ENCODE results near the gene KLHDC8A. TPM values are rescaled to one million over a fixed set of nuclear protein-coding genes. Genes with fewer than 3 reads are reported as not detected.

The KLHDC8A gene
- total and polyA plus RNA-seq, 2 of the 13 experiments (the other 11 are each of a cell fraction or from before 2014, with no cell fraction given), result not detected

DNA sequence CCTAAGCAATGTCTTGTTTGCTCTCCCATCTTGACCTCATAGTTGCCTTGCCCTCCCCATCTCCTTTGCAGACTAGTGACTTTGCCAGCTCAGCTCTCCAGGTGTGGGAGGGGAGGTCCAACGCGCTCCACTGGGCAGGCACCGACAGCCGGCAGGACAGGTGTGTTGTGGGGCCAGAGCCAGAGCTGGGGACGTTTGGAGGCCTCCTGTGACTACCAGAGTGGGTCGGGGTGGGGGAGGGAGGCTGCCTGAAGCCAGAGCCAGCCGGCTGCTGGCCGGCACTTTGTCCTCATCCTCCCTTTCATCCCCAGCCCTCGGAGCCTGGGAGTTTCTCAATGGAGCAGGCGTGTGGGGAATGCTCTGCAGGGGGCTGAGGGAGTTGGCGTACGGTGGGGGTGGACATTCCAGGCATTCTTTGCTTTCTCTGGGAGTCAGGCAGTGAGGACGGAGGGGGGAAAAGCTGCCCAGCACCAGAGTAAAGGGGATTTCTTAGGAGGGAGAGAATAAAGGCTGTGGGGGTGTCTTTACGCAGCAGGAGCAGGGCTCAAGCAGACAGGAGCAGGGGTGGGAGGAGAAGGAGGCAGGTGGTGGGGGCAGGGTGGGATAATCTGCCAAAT is 55.4 kb downstream of the KLHDC8A start (continued):
- TF ChIP-seq, protein P1, sequence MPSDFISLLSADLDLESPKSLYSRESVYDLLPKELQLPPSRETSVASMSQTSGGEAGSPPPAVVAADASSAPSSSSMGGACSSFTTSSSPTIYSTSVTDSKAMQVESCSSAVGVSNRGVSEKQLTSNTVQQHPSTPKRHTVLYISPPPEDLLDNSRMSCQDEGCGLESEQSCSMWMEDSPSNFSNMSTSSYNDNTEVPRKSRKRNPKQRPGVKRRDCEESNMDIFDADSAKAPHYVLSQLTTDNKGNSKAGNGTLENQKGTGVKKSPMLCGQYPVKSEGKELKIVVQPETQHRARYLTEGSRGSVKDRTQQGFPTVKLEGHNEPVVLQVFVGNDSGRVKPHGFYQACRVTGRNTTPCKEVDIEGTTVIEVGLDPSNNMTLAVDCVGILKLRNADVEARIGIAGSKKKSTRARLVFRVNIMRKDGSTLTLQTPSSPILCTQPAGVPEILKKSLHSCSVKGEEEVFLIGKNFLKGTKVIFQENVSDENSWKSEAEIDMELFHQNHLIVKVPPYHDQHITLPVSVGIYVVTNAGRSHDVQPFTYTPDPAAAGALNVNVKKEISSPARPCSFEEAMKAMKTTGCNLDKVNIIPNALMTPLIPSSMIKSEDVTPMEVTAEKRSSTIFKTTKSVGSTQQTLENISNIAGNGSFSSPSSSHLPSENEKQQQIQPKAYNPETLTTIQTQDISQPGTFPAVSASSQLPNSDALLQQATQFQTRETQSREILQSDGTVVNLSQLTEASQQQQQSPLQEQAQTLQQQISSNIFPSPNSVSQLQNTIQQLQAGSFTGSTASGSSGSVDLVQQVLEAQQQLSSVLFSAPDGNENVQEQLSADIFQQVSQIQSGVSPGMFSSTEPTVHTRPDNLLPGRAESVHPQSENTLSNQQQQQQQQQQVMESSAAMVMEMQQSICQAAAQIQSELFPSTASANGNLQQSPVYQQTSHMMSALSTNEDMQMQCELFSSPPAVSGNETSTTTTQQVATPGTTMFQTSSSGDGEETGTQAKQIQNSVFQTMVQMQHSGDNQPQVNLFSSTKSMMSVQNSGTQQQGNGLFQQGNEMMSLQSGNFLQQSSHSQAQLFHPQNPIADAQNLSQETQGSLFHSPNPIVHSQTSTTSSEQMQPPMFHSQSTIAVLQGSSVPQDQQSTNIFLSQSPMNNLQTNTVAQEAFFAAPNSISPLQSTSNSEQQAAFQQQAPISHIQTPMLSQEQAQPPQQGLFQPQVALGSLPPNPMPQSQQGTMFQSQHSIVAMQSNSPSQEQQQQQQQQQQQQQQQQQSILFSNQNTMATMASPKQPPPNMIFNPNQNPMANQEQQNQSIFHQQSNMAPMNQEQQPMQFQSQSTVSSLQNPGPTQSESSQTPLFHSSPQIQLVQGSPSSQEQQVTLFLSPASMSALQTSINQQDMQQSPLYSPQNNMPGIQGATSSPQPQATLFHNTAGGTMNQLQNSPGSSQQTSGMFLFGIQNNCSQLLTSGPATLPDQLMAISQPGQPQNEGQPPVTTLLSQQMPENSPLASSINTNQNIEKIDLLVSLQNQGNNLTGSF (CRISPR knock-in tag; IDR thresholded peaks at IDR 0.05), result no peak
- no peak for TF ChIP-seq ZBTB21 (CRISPR knock-in tag; IDR thresholded peaks at IDR 0.05)
- TF ChIP-seq, protein P2, sequence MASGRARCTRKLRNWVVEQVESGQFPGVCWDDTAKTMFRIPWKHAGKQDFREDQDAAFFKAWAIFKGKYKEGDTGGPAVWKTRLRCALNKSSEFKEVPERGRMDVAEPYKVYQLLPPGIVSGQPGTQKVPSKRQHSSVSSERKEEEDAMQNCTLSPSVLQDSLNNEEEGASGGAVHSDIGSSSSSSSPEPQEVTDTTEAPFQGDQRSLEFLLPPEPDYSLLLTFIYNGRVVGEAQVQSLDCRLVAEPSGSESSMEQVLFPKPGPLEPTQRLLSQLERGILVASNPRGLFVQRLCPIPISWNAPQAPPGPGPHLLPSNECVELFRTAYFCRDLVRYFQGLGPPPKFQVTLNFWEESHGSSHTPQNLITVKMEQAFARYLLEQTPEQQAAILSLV (CRISPR knock-in tag; IDR thresholded peaks at IDR 0.05; ENCODE audit: borderline replicate concordance), result no peak
- TF ChIP-seq, protein P3, sequence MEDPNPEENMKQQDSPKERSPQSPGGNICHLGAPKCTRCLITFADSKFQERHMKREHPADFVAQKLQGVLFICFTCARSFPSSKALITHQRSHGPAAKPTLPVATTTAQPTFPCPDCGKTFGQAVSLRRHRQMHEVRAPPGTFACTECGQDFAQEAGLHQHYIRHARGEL (CRISPR knock-in tag; IDR thresholded peaks at IDR 0.05), result no peak
- TF ChIP-seq JUND (CRISPR knock-in tag; IDR thresholded peaks at IDR 0.05), result no peak
- TF ChIP-seq YY1 (IDR thresholded peaks at IDR 0.05; ENCODE audit: insufficient read depth, insufficient replicate concordance, low read depth, low read length), result no peak
- TF ChIP-seq GTF3A (CRISPR knock-in tag; conservative IDR thresholded peaks at IDR 0.05), result no peak
- TF ChIP-seq FOSL1 (CRISPR knock-in tag; IDR thresholded peaks at IDR 0.05; ENCODE audit: borderline replicate concordance), result no peak
- no peak for TF ChIP-seq MBNL3 (CRISPR knock-in tag; conservative IDR thresholded peaks at IDR 0.05)
- peak; percentile 85 for TF ChIP-seq ZNF331 (CRISPR knock-in tag; IDR thresholded peaks at IDR 0.05)
- TF ChIP-seq, protein P4, sequence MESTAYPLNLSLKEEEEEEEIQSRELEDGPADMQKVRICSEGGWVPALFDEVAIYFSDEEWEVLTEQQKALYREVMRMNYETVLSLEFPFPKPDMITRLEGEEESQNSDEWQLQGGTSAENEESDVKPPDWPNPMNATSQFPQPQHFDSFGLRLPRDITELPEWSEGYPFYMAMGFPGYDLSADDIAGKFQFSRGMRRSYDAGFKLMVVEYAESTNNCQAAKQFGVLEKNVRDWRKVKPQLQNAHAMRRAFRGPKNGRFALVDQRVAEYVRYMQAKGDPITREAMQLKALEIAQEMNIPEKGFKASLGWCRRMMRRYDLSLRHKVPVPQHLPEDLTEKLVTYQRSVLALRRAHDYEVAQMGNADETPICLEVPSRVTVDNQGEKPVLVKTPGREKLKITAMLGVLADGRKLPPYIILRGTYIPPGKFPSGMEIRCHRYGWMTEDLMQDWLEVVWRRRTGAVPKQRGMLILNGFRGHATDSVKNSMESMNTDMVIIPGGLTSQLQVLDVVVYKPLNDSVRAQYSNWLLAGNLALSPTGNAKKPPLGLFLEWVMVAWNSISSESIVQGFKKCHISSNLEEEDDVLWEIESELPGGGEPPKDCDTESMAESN (CRISPR knock-in tag; conservative IDR thresholded peaks at IDR 0.05), result no peak
- TF ChIP-seq, protein P5, sequence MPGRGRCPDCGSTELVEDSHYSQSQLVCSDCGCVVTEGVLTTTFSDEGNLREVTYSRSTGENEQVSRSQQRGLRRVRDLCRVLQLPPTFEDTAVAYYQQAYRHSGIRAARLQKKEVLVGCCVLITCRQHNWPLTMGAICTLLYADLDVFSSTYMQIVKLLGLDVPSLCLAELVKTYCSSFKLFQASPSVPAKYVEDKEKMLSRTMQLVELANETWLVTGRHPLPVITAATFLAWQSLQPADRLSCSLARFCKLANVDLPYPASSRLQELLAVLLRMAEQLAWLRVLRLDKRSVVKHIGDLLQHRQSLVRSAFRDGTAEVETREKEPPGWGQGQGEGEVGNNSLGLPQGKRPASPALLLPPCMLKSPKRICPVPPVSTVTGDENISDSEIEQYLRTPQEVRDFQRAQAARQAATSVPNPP (CRISPR knock-in tag; IDR thresholded peaks at IDR 0.05), result no peak
- TF ChIP-seq SYNCRIP (IDR thresholded peaks at IDR 0.05; ENCODE audit: insufficient read depth, low read depth, low read length), result no peak
- TF ChIP-seq, protein P6, sequence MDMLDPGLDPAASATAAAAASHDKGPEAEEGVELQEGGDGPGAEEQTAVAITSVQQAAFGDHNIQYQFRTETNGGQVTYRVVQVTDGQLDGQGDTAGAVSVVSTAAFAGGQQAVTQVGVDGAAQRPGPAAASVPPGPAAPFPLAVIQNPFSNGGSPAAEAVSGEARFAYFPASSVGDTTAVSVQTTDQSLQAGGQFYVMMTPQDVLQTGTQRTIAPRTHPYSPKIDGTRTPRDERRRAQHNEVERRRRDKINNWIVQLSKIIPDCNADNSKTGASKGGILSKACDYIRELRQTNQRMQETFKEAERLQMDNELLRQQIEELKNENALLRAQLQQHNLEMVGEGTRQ (IDR thresholded peaks at IDR 0.05; ENCODE audit: low read depth, low read length), result no peak
- TF ChIP-seq, protein P6 (CRISPR knock-in tag; IDR thresholded peaks at IDR 0.05; ENCODE audit: borderline replicate concordance), result no peak
- no peak for TF ChIP-seq ZNF296 (CRISPR knock-in tag; conservative IDR thresholded peaks at IDR 0.05)
- no peak for TF ChIP-seq NCOA5 (CRISPR knock-in tag; IDR thresholded peaks at IDR 0.05)

Measured in HepG2 (cell line).